ENCODE data around the gene IDH2.
"Not testable (repeated sequence)": the region's sequence is repeated elsewhere in the genome, so short reads cannot be mapped to it uniquely, and the experiment has no call there.

Gene IDH2

GRCh38 chr15:90101969-90102890 lies at the start of gene IDH2:
TSS of gene IDH2 (minus strand) at chr15:90102468. CDS start at chr15:90102390, 78 bp downstream.
- peak; percentile 23 for DNase-seq

GRCh38 chr15:90150551-90150950 lies 48.3 kb upstream of the IDH2 start:
- DNase-seq: not testable (repeated sequence)

GRCh38 chr15:90149609-90150340 lies 47.5 kb upstream of the IDH2 start:
- no peak for DNase-seq

GRCh38 chr15:90146198-90146761 lies 44.0 kb upstream of the IDH2 start:
- not testable (repeated sequence) for DNase-seq

GRCh38 chr15:90145761-90146160 lies 43.5 kb upstream of the IDH2 start:
- DNase-seq: no peak

GRCh38 chr15:90145259-90145658 lies 43.0 kb upstream of the IDH2 start:
- no peak for DNase-seq

GRCh38 chr15:90143166-90143655 lies 40.9 kb upstream of the IDH2 start:
- peak; percentile 6 for DNase-seq

GRCh38 chr15:90142216-90143165 lies 40.2 kb upstream of the IDH2 start:
- DNase-seq: no peak

GRCh38 chr15:90141646-90142045 lies 39.4 kb upstream of the IDH2 start:
- DNase-seq: no peak

- not testable (repeated sequence) for DNase-seq
Measured at GRCh38 chr15:90139549-90139948, 37.3 kb upstream of the IDH2 start.

- DNase-seq: no peak
Measured at GRCh38 chr15:90138071-90138833, 36.0 kb upstream of the IDH2 start.

GRCh38 chr15:90132437-90132836 lies 30.2 kb upstream of the IDH2 start:
- DNase-seq: no peak

GRCh38 chr15:90131848-90132247 lies 29.6 kb upstream of the IDH2 start:
- no peak for DNase-seq

- no peak for DNase-seq
Measured at GRCh38 chr15:90130291-90130690, 28.0 kb upstream of the IDH2 start.

GRCh38 chr15:90126596-90127435 lies 24.5 kb upstream of the IDH2 start:
- no peak for DNase-seq

GRCh38 chr15:90126022-90126421 lies 23.8 kb upstream of the IDH2 start:
- DNase-seq: no peak

- DNase-seq: no peak
Measured at GRCh38 chr15:90124507-90124906, 22.2 kb upstream of the IDH2 start.

GRCh38 chr15:90121086-90121485 lies 18.8 kb upstream of the IDH2 start:
- no peak for DNase-seq

GRCh38 chr15:90119367-90119766 lies 17.1 kb upstream of the IDH2 start:
- DNase-seq: no peak

- DNase-seq: no peak
Measured at GRCh38 chr15:90115783-90116182, 13.5 kb upstream of the IDH2 start.
